22Rv1 (cell line): ENCODE results near the gene HIC1.

Experiments
- CTCF ChIP-seq: fragments of 450-650 bp; IDR thresholded peaks from 2 replicates; pipeline ENCODE4 v1.5.1; 2017; ENCODE audit warnings: mild to moderate bottlenecking
- ZFX ChIP-seq: fragments of 450-650 bp; IDR thresholded peaks from 2 replicates; pipeline ENCODE4 v1.6.1; 2017; ENCODE audit warnings: antibody characterized with exemption, borderline replicate concordance

GRCh38 chr17:2075336-2076086, 20.6 kb downstream of the HIC1 start:
- no peak for TF ChIP-seq CTCF
- TF ChIP-seq ZFX, result no peak
